NCI-H510A (cell line): Measurements from ENCODE around the gene FHIP2A.
"Not testable (repeated sequence)": the region's sequence is repeated elsewhere in the genome, so short reads cannot be mapped to it uniquely, and the experiment has no call there.

ENCODE experiments used
- DNase-seq: peaks from one replicate; lab custom pipeline; 2025; lab: John Stamatoyannopoulos, UW

FHIP2A gene

GRCh38 chr10:114815791-114816190 lies 5.8 kb upstream of the FHIP2A start:
- DNase-seq, result no peak

- DNase-seq, result no peak
Measured at GRCh38 chr10:114816308-114816707, 5.3 kb upstream of the FHIP2A start.

- DNase-seq, result no peak
Measured at GRCh38 chr10:114819322-114819721, 2.3 kb upstream of the FHIP2A start.

- peak; percentile 34 for DNase-seq
Measured at GRCh38 chr10:114821915-114822443, 399 bp downstream of the FHIP2A start.

GRCh38 chr10:114822444-114823076 lies 980 bp downstream of the FHIP2A start:
- DNase-seq, result no peak

- DNase-seq, result no peak
Measured at GRCh38 chr10:114823077-114823463, 1.5 kb downstream of the FHIP2A start.

GRCh38 chr10:114824391-114824790 lies 2.8 kb downstream of the FHIP2A start:
- no peak for DNase-seq

GRCh38 chr10:114825513-114826253 lies 4.1 kb downstream of the FHIP2A start:
- DNase-seq, result no peak

- no peak for DNase-seq
Measured at GRCh38 chr10:114829160-114829909, 7.8 kb downstream of the FHIP2A start.

- DNase-seq, result no peak
Measured at GRCh38 chr10:114831186-114831867, 9.7 kb downstream of the FHIP2A start.

- DNase-seq, result no peak
Measured at GRCh38 chr10:114837690-114838089, 16.1 kb downstream of the FHIP2A start.

- DNase-seq, result no peak
Measured at GRCh38 chr10:114839901-114840300, 18.3 kb downstream of the FHIP2A start.

- DNase-seq, result no peak
Measured at GRCh38 chr10:114845978-114846693, 24.6 kb downstream of the FHIP2A start.

- DNase-seq, result not testable (repeated sequence)
Measured at GRCh38 chr10:114847517-114847916, 25.9 kb downstream of the FHIP2A start.

GRCh38 chr10:114849674-114850073 lies 28.1 kb downstream of the FHIP2A start:
- no peak for DNase-seq

GRCh38 chr10:114850126-114850525 lies 28.5 kb downstream of the FHIP2A start:
- no peak for DNase-seq

- no peak for DNase-seq
Measured at GRCh38 chr10:114851336-114851735, 29.8 kb downstream of the FHIP2A start.

- no peak for DNase-seq
Measured at GRCh38 chr10:114852197-114852596, 30.6 kb downstream of the FHIP2A start.

- DNase-seq, result no peak
Measured at GRCh38 chr10:114854906-114855305, 33.3 kb downstream of the FHIP2A start.

GRCh38 chr10:114855776-114856543 lies 34.4 kb downstream of the FHIP2A start:
- DNase-seq, result no peak
